Measurements from ENCODE around the gene AKAP1. TPM values are rescaled to one million over a fixed set of nuclear protein-coding genes. Genes with fewer than 3 reads are reported as not detected.

The AKAP1 gene
- total and polyA plus RNA-seq, 11 donors: 55.8 to 240 (median 128) TPM

GRCh38 chr17:57045868-57046704, 39.0 kb upstream of the AKAP1 start:
- intact Hi-C loops (cut with DNase I): no loop called here
- DNase-seq (peak in 3 of 5 donors; percentile 18 to 65 (median 44)), ATAC-seq (peak in 3 of 4 donors; percentile 47 to 55 (median 54))
- peaks cover 0 to 40% (median 22%) of the 10 kb centered on the region in 9 donors for H3K27me3 ChIP-seq
- H3K4me1 ChIP-seq: peaks cover 0 to 27% (median 12%) of the 10 kb centered on the region in 12 donors
- no peaks in the 10 kb centered on the region for H3K36me3 ChIP-seq
- no peaks in the 10 kb centered on the region for H3K9me3 ChIP-seq
- WGBS, 4 donors: 22 to 53% (median 26%) methylated on average over 26 to 69 of the region's 69 CpGs
- peak overlapping the region in 9 of 12 donors; percentile 32 to 55 (median 42) for H3K4me3 ChIP-seq
- no peak for TF ChIP-seq CTCF (IDR thresholded peaks at IDR 0.05)
- TF ChIP-seq POLR2A (IDR thresholded peaks at IDR 0.05): no peak
- peak overlapping the region in 1 of 12 donors; percentile 42 for H3K27ac ChIP-seq

- Histone ChIP-seq H3K27ac (peak overlapping the region in 1 of 12 donors; percentile 42), H3K4me3 (peak overlapping the region in 8 of 12 donors; percentile 32 to 55 (median 42)), H3K27me3 (peaks cover 0 to 40% (median 22%) of the 10 kb centered on the region in 9 donors), H3K36me3 (no peaks in the 10 kb centered on the region), H3K4me1 (peaks cover 0 to 27% (median 12%) of the 10 kb centered on the region in 12 donors), H3K9me3 (no peaks in the 10 kb centered on the region)
- DNase-seq (peak in 1 of 5 donors; percentile 24), ATAC-seq (no peak)
- intact Hi-C loops (cut with DNase I): no loop called here
- TF ChIP-seq CTCF (IDR thresholded peaks at IDR 0.05) (no peak), POLR2A (IDR thresholded peaks at IDR 0.05) (no peak)
- WGBS, 4 donors: 85 to 91% (median 87%) methylated on average over 18 of the region's 18 CpGs
Measured at GRCh38 chr17:57046749-57047148, 38.3 kb upstream of the AKAP1 start.

GRCh38 chr17:57048096-57048495, 37.0 kb upstream of the AKAP1 start:
- ATAC-seq (no peak), DNase-seq (no peak)
- intact Hi-C loops (cut with DNase I): no loop called here
- H3K9me3 ChIP-seq: no peaks in the 10 kb centered on the region
- H3K36me3 ChIP-seq: no peaks in the 10 kb centered on the region
- no peak overlapping the region for H3K27ac ChIP-seq
- H3K4me1 ChIP-seq: peaks cover 0 to 27% (median 14%) of the 10 kb centered on the region in 12 donors
- H3K4me3 ChIP-seq: no peak overlapping the region
- WGBS, 4 donors: 94 to 100% (median 97%) methylated on average over 2 of the region's 2 CpGs
- TF ChIP-seq CTCF (IDR thresholded peaks at IDR 0.05) (no peak), POLR2A (IDR thresholded peaks at IDR 0.05) (no peak)
- H3K27me3 ChIP-seq: peaks cover 0 to 39% (median 22%) of the 10 kb centered on the region in 9 donors

GRCh38 chr17:57050306-57050705, 34.7 kb upstream of the AKAP1 start:
- no peak for TF ChIP-seq POLR2A (IDR thresholded peaks at IDR 0.05)
- TF ChIP-seq CTCF (IDR thresholded peaks at IDR 0.05): peak in 1 of 12 donors; percentile 8
- WGBS, 4 donors: 47 to 54% (median 52%) methylated on average over 5 of the region's 5 CpGs
- Histone ChIP-seq H3K9me3 (no peaks in the 10 kb centered on the region), H3K4me1 (peaks cover 3 to 33% (median 12%) of the 10 kb centered on the region in 12 donors), H3K36me3 (no peaks in the 10 kb centered on the region), H3K27me3 (peaks cover 0 to 20% (median 10%) of the 10 kb centered on the region in 9 donors), H3K4me3 (no peak overlapping the region), H3K27ac (peak overlapping the region in 4 of 12 donors; percentile 3 to 46 (median 24))
- peak in 2 of 4 donors; percentile 7 to 20 for ATAC-seq
- DNase-seq: no peak
- intact Hi-C loops (cut with DNase I): no loop called here
